Measurements from ENCODE around the gene ZFHX3.

- TF ChIP-seq, protein P1, sequence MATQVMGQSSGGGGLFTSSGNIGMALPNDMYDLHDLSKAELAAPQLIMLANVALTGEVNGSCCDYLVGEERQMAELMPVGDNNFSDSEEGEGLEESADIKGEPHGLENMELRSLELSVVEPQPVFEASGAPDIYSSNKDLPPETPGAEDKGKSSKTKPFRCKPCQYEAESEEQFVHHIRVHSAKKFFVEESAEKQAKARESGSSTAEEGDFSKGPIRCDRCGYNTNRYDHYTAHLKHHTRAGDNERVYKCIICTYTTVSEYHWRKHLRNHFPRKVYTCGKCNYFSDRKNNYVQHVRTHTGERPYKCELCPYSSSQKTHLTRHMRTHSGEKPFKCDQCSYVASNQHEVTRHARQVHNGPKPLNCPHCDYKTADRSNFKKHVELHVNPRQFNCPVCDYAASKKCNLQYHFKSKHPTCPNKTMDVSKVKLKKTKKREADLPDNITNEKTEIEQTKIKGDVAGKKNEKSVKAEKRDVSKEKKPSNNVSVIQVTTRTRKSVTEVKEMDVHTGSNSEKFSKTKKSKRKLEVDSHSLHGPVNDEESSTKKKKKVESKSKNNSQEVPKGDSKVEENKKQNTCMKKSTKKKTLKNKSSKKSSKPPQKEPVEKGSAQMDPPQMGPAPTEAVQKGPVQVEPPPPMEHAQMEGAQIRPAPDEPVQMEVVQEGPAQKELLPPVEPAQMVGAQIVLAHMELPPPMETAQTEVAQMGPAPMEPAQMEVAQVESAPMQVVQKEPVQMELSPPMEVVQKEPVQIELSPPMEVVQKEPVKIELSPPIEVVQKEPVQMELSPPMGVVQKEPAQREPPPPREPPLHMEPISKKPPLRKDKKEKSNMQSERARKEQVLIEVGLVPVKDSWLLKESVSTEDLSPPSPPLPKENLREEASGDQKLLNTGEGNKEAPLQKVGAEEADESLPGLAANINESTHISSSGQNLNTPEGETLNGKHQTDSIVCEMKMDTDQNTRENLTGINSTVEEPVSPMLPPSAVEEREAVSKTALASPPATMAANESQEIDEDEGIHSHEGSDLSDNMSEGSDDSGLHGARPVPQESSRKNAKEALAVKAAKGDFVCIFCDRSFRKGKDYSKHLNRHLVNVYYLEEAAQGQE (IDR thresholded peaks at IDR 0.05; ENCODE audit: low read depth): no peak
- no peak for TF ChIP-seq RAD21 (IDR thresholded peaks at IDR 0.05; ENCODE audit: low read depth)
- no peak for TF ChIP-seq TAF1 (IDR thresholded peaks at IDR 0.05; ENCODE audit: low read depth)
- no peak for TF ChIP-seq TCF12 (IDR thresholded peaks at IDR 0.05; ENCODE audit: low read depth)
- no peak for TF ChIP-seq EP300 (IDR thresholded peaks at IDR 0.05; ENCODE audit: borderline replicate concordance)
- TF ChIP-seq YY1 (IDR thresholded peaks at IDR 0.05; ENCODE audit: low read depth): no peak
- no peak for TF ChIP-seq CEBPB (IDR thresholded peaks at IDR 0.05)
- no peak for TF ChIP-seq USF1 (IDR thresholded peaks at IDR 0.05)
- TF ChIP-seq EGR1 (IDR thresholded peaks at IDR 0.05): no peak
- TF ChIP-seq NFIC (IDR thresholded peaks at IDR 0.05): no peak
Observed at GRCh38 chr16:72951916-72952315, 96.0 kb downstream of the ZFHX3 start.
